Suprapubic skin (tissue), 4 donors: ENCODE measurements around the gene SPG7. TPM values are rescaled to one million over a fixed set of nuclear protein-coding genes. Genes with fewer than 3 reads are reported as not detected.

ENCODE experiments used
- DNase-seq, 2 donors: peaks; one replicate each; pipeline ENCODE4 v3.0.0-alpha.2; 2019; ENCODE audit warnings: low spot score in 2 of 2
- H3K27ac ChIP-seq: fragments of 200-600 bp; sonication (generic); one replicate; pipeline ENCODE4 v1.5.1; 2019
- H3K27me3 ChIP-seq: fragments of 200-600 bp; sonication (generic); one replicate; pipeline ENCODE4 v1.5.1; 2019
- H3K36me3 ChIP-seq: fragments of 200-600 bp; sonication (generic); one replicate; pipeline ENCODE4 v1.5.1; 2019
- H3K4me1 ChIP-seq: fragments of 200-600 bp; sonication (generic); one replicate; pipeline ENCODE4 v1.5.1; 2019
- H3K4me3 ChIP-seq: fragments of 200-600 bp; sonication (generic); one replicate; pipeline ENCODE4 v1.5.1; 2019; ENCODE audit warnings: mild to moderate bottlenecking
- H3K9me3 ChIP-seq: fragments of 200-600 bp; sonication (generic); one replicate; pipeline ENCODE4 v1.5.1; 2019
- CTCF ChIP-seq, 2 donors: fragments of 200-600 bp in 1 of 2; fragments of 450-650 bp in 1 of 2; sonication (generic) in 1 of 2; IDR thresholded peaks; one replicate each; pipeline ENCODE4 v1.5.1; 2016 to 2019; ENCODE audit warnings: antibody characterized with exemption in 2 of 2, mild to moderate bottlenecking in 1 of 2, moderate library complexity in 1 of 2
- EP300 ChIP-seq: sonication (generic); formaldehyde crosslinking; IDR thresholded peaks from one replicate; pipeline ENCODE4 v1.6.1; 2017; ENCODE audit warnings: antibody characterized with exemption
- POLR2A ChIP-seq, 2 donors: fragments of 450-650 bp; IDR thresholded peaks; one replicate each; pipeline ENCODE4 v1.6.1; 2017; ENCODE audit warnings: antibody characterized with exemption in 2 of 2, mild to moderate bottlenecking in 2 of 2, moderate library complexity in 2 of 2
- POLR2AphosphoS5 ChIP-seq, 3 donors: sonication (generic); formaldehyde crosslinking; IDR thresholded peaks; one replicate each; pipeline ENCODE4 v1.6.1; 2017; ENCODE audit warnings: antibody characterized with exemption in 3 of 3
- WGBS: methylation state at CpG from one replicate; pipeline ENCODE4 v1.1.5; 2018; 5-methylcytosine and 5-hydroxymethylcytosine counted together
- total RNA-seq, 4 donors: library from RNA; depleted of rRNA; stranded (reverse); fragments of >200 nt; gene quantifications; one replicate each; pipeline ENCODE4 v1.1.0, GENCODE V29; 2016

Gene SPG7
- total RNA-seq, 4 donors from 2014 or later: 131 to 324 (median 144) TPM

DNA sequence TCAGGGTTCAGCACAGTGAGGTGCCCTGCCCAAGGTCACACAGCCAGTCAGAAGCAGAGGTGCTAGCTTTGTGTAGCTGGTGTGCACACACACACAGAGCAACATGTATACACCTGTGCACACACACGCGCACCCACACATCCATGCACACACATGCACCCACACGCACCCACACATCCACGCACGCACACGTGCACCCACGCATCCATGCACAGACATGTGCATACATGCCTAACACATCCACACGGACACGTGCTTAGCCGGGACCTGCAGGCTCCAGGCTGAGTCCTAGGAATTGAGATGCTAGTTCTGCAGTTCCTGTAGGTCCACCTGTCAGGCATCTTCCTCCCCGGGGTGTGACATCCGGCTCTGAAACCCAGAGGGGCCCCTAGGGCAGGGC, 92.2 kb downstream of the SPG7 start:
- no peak for DNase-seq
- TF ChIP-seq EP300 (no peak), CTCF (IDR thresholded peaks at IDR 0.05) (no peak), POLR2AphosphoS5 (IDR thresholded peaks at IDR 0.05) (no peak), POLR2A (IDR thresholded peaks at IDR 0.05) (no peak)
- peaks cover 11% of the 10 kb centered on the region for H3K27me3 ChIP-seq
- no peaks in the 10 kb centered on the region for H3K36me3 ChIP-seq
- 67% methylated on average over 11 of the region's 12 CpGs for WGBS
- H3K9me3 ChIP-seq: no peaks in the 10 kb centered on the region
- H3K4me3 ChIP-seq: no peak overlapping the region
- peaks cover 22% of the 10 kb centered on the region for H3K4me1 ChIP-seq
- no peak overlapping the region for H3K27ac ChIP-seq

- Histone ChIP-seq H3K27me3 (peaks cover 11% of the 10 kb centered on the region), H3K27ac (no peak overlapping the region), H3K4me1 (peaks cover 26% of the 10 kb centered on the region), H3K4me3 (no peak overlapping the region), H3K9me3 (no peaks in the 10 kb centered on the region), H3K36me3 (no peaks in the 10 kb centered on the region)
- 76% methylated on average over 7 of the region's 8 CpGs for WGBS
- TF ChIP-seq POLR2A (IDR thresholded peaks at IDR 0.05): no peak
- no peak for TF ChIP-seq EP300
- no peak for TF ChIP-seq CTCF (IDR thresholded peaks at IDR 0.05)
- no peak for TF ChIP-seq POLR2AphosphoS5 (IDR thresholded peaks at IDR 0.05)
- DNase-seq: no peak
Measured at GRCh38 chr16:89600956-89601355, 92.8 kb downstream of the SPG7 start.

DNA sequence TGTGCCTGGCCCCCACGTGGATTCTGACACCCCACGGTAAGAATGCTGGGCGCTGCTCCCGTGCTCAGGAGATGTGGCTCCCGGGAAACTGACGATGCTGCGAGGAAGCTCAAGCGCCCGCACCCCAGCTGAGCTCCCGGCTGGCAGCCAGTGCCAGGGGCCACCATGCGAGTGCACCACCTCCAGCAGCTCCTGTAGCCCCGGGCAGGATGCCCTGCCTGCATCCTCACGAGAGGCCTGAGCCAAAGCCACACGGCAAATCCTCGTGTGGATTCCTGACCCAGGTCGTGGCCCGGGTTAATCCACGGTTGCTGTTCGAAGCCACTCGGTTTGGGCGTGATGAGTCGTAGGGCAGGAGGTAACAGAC, 93.7 kb downstream of the SPG7 start:
- TF ChIP-seq CTCF (IDR thresholded peaks at IDR 0.05) (no peak), POLR2A (IDR thresholded peaks at IDR 0.05) (no peak), POLR2AphosphoS5 (IDR thresholded peaks at IDR 0.05) (no peak), EP300 (no peak)
- peaks cover 26% of the 10 kb centered on the region for H3K4me1 ChIP-seq

GRCh38 chr16:89602273-89602951, 94.2 kb downstream of the SPG7 start:
- DNase-seq: peak in 1 of 2 donors; percentile 59
- Histone ChIP-seq H3K4me3 (no peak overlapping the region), H3K27me3 (peaks cover 11% of the 10 kb centered on the region), H3K4me1 (peaks cover 26% of the 10 kb centered on the region), H3K27ac (no peak overlapping the region), H3K9me3 (no peaks in the 10 kb centered on the region), H3K36me3 (no peaks in the 10 kb centered on the region)
- WGBS: 5% methylated on average over 5 of the region's 22 CpGs
- TF ChIP-seq POLR2A (IDR thresholded peaks at IDR 0.05) (no peak), POLR2AphosphoS5 (IDR thresholded peaks at IDR 0.05) (no peak), EP300 (no peak), CTCF (IDR thresholded peaks at IDR 0.05) (no peak)

More for the DNA sequence above, 93.7 kb downstream of the SPG7 start:
- no peak for DNase-seq
- no peaks in the 10 kb centered on the region for H3K36me3 ChIP-seq
- H3K4me3 ChIP-seq: no peak overlapping the region
- no peak overlapping the region for H3K27ac ChIP-seq
- peaks cover 11% of the 10 kb centered on the region for H3K27me3 ChIP-seq
- H3K9me3 ChIP-seq: no peaks in the 10 kb centered on the region
- 23% methylated on average over 12 of the region's 22 CpGs for WGBS

DNA sequence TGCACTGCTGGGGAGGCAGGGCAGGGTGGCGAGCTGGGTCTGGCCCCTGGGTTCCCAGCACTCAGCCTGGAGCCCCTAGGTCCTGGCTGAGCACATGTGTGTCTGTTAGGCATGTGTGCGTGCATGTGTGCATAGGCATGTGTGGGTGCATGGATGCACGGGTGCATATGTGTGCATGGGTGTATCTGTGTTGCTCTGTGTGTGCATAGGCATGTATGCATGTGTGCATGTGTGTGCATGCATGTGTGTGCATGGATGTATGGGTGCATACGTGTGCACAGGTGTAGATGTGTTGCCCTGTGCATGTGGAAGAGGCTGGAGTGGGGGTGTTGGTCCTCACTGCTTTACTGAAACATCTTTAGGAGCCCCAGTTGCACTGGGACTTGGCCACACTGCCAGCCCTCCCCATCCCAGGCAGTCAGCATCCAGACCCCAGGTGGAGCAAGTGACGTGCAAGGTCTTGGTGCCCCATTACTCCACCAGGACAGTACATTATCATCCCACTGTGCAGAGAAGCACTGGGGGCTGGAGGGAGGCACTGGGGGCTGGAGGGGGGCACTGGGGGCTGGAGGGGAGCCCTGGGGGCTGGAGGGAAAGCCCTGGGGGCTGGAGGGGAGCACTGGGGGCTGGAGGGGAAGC, 94.9 kb downstream of the SPG7 start:
- H3K36me3 ChIP-seq: no peaks in the 10 kb centered on the region
- H3K4me1 ChIP-seq: peaks cover 26% of the 10 kb centered on the region
- H3K27ac ChIP-seq: no peak overlapping the region
- no peak for TF ChIP-seq CTCF (IDR thresholded peaks at IDR 0.05)
- TF ChIP-seq POLR2A (IDR thresholded peaks at IDR 0.05): no peak
- TF ChIP-seq POLR2AphosphoS5 (IDR thresholded peaks at IDR 0.05): no peak
- TF ChIP-seq EP300: no peak
- no peak overlapping the region for H3K4me3 ChIP-seq
- no peaks in the 10 kb centered on the region for H3K9me3 ChIP-seq
- no peak for DNase-seq
- WGBS: 51% methylated on average over 4 of the region's 5 CpGs
- peaks cover 11% of the 10 kb centered on the region for H3K27me3 ChIP-seq
